Measurements from ENCODE around the gene TSPYL4. TPM values are rescaled to one million over a fixed set of nuclear protein-coding genes. Genes with fewer than 3 reads are reported as not detected.
"Not testable (repeated sequence)": the region's sequence is repeated elsewhere in the genome, so short reads cannot be mapped to it uniquely, and the experiment has no call there.

Gene TSPYL4
- total RNA-seq, 1 donor from 2014 or later = 12.8 TPM

- no peak for ATAC-seq
- no peaks in the 10 kb centered on the region for H3K27me3 ChIP-seq (ENCODE audit: low read depth)
- H3K9me3 ChIP-seq = no peaks in the 10 kb centered on the region
- no peak for TF ChIP-seq CTCF (IDR thresholded peaks at IDR 0.05)
- no peak for DNase-seq
- H3K4me3 ChIP-seq = no peak overlapping the region
- intact Hi-C loops (cut with DNase I) = no loop called here
- H3K27ac ChIP-seq = no peak overlapping the region
- H3K36me3 ChIP-seq = no peaks in the 10 kb centered on the region
- H3K4me1 ChIP-seq = peaks cover 5% of the 10 kb centered on the region
These were observed 33.0 kb upstream of the TSPYL4 start for GRCh38 chr6:116286773-116287358.

- H3K27ac ChIP-seq; H3K4me3 ChIP-seq; intact Hi-C loops (cut with DNase I); DNase-seq; H3K9me3 ChIP-seq; H3K36me3 ChIP-seq; ATAC-seq; H3K27me3 ChIP-seq (ENCODE audit: low read depth): not testable (repeated sequence)
- peaks cover 14% of the 10 kb centered on the region for H3K4me1 ChIP-seq
These were observed 31.1 kb upstream of the TSPYL4 start for GRCh38 chr6:116284984-116285383.

GRCh38 chr6:116283191-116283590 is 29.3 kb upstream of the TSPYL4 start:
- Histone ChIP-seq H3K27me3 (ENCODE audit: low read depth) (no peaks in the 10 kb centered on the region), H3K9me3 (no peaks in the 10 kb centered on the region), H3K27ac (no peak overlapping the region), H3K4me1 (peaks cover 22% of the 10 kb centered on the region), H3K36me3 (peaks cover 2% of the 10 kb centered on the region), H3K4me3 (no peak overlapping the region)
- DNase-seq (no peak), ATAC-seq (no peak)
- TF ChIP-seq CTCF (IDR thresholded peaks at IDR 0.05) = no peak
- intact Hi-C loops (cut with DNase I) = no loop called here

GRCh38 chr6:116282698-116283097 is 28.8 kb upstream of the TSPYL4 start:
- ATAC-seq = no peak

GRCh38 chr6:116280933-116281316 is 27.1 kb upstream of the TSPYL4 start:
- peak overlapping the region; percentile 97 for H3K27ac ChIP-seq
- intact Hi-C loops (cut with DNase I) = no loop called here
- no peak overlapping the region for H3K4me3 ChIP-seq

More at GRCh38 chr6:116282698-116283097, 28.8 kb upstream of the TSPYL4 start:
- no peak for DNase-seq
- Histone ChIP-seq H3K27me3 (ENCODE audit: low read depth) (no peaks in the 10 kb centered on the region), H3K4me1 (peaks cover 27% of the 10 kb centered on the region), H3K36me3 (peaks cover 7% of the 10 kb centered on the region), H3K9me3 (no peaks in the 10 kb centered on the region), H3K27ac (no peak overlapping the region), H3K4me3 (no peak overlapping the region)
- no peak for TF ChIP-seq CTCF (IDR thresholded peaks at IDR 0.05)
- intact Hi-C loops (cut with DNase I) = no loop called here

More at GRCh38 chr6:116280933-116281316, 27.1 kb upstream of the TSPYL4 start:
- ATAC-seq (no peak), DNase-seq (no peak)
- peaks cover 7% of the 10 kb centered on the region for H3K36me3 ChIP-seq
- H3K27me3 ChIP-seq (ENCODE audit: low read depth) = no peaks in the 10 kb centered on the region
- TF ChIP-seq CTCF (IDR thresholded peaks at IDR 0.05) = no peak
- no peaks in the 10 kb centered on the region for H3K9me3 ChIP-seq
- peaks cover 45% of the 10 kb centered on the region for H3K4me1 ChIP-seq
